Neural cell (in vitro differentiated cells): Measurements from ENCODE around the gene ZSWIM6. TPM values are rescaled to one million over a fixed set of nuclear protein-coding genes. Genes with fewer than 3 reads are reported as not detected.

ENCODE experiments used
- H2AFZ ChIP-seq: fragments of 200-600, 300-800 bp; sonication (generic), shearing (Covaris generic); 2 replicates; pipeline ENCODE4 v1.6.0; 2014; ENCODE audit warnings: low read depth, mild to moderate bottlenecking, antibody characterized with exemption, low read length, moderate library complexity
- H3F3A ChIP-seq: fragments of 200-600 bp; shearing (Covaris generic); 2 replicates; pipeline ENCODE4 v1.6.1; 2016; ENCODE audit warnings: mild to moderate bottlenecking, moderate library complexity, mixed read lengths, antibody characterized with exemption, low read length; ENCODE audit not compliant: insufficient read depth, poor library complexity, severe bottlenecking
- H3K27ac ChIP-seq: fragments of 200-600, 300-800 bp; sonication (generic), shearing (Covaris generic); 2 replicates; pipeline ENCODE4 v1.5.1; 2014; ENCODE audit warnings: mild to moderate bottlenecking, low read length, moderate library complexity
- H3K27me3 ChIP-seq: fragments of 300-800, 200-600 bp; sonication (generic), shearing (Covaris generic); 2 replicates; pipeline ENCODE4 v1.6.0; 2014; ENCODE audit warnings: mild to moderate bottlenecking, low read depth, low read length, moderate library complexity; ENCODE audit not compliant: insufficient read depth
- H3K36me3 ChIP-seq: fragments of 300-800, 200-600 bp; sonication (generic), shearing (Covaris generic); 2 replicates; pipeline ENCODE4 v1.5.1; 2014; ENCODE audit warnings: mild to moderate bottlenecking, antibody characterized with exemption, low read length, moderate library complexity; ENCODE audit not compliant: insufficient read depth
- H3K4me2 ChIP-seq: fragments of 300-800, 200-600 bp; sonication (generic), shearing (Covaris generic); 2 replicates; pipeline ENCODE4 v1.6.0; 2014; ENCODE audit warnings: mild to moderate bottlenecking, low read length
- H3K4me3 ChIP-seq: fragments of 300-800, 200-600 bp; sonication (generic), shearing (Covaris generic); 2 replicates; pipeline ENCODE4 v1.5.1; 2014; ENCODE audit warnings: mild to moderate bottlenecking, low read length, moderate library complexity
- H3K79me2 ChIP-seq: fragments of 200-600 bp; shearing (Covaris generic); replicated peaks from 2 replicates; pipeline ENCODE4 v1.6.0; 2014; ENCODE audit warnings: mild to moderate bottlenecking, low read length, moderate library complexity; ENCODE audit not compliant: insufficient read depth
- H3K9ac ChIP-seq: fragments of 300-800, 200-600 bp; sonication (generic), shearing (Covaris generic); 2 replicates; pipeline ENCODE4 v1.6.1; 2016; ENCODE audit warnings: mild to moderate bottlenecking, low read length, mixed read lengths
- H3K9me2 ChIP-seq: fragments of 200-600 bp; shearing (Covaris generic); 2 replicates; pipeline ENCODE4 v1.6.1; 2016; ENCODE audit warnings: mild to moderate bottlenecking, low read length, mixed read lengths; ENCODE audit not compliant: insufficient read depth
- H3K9me3 ChIP-seq: fragments of 200-600, 300-800 bp; sonication (generic), shearing (Covaris generic); 2 replicates; pipeline ENCODE4 v1.6.1; 2016; ENCODE audit warnings: mild to moderate bottlenecking, mixed run types, low read length, moderate library complexity, mixed read lengths
- H4K20me1 ChIP-seq: fragments of 200-600 bp; shearing (Covaris generic); 2 replicates; pipeline ENCODE4 v1.6.1; 2016; ENCODE audit warnings: mild to moderate bottlenecking, mixed run types; ENCODE audit not compliant: insufficient read depth
- EP300 ChIP-seq: fragments of 450-650 bp; conservative IDR thresholded peaks from 2 replicates; pipeline ENCODE4 v1.6.1; 2014; ENCODE audit warnings: antibody characterized with exemption, mild to moderate bottlenecking, moderate library complexity; ENCODE audit not compliant: poor library complexity, severe bottlenecking
- EZH2 ChIP-seq: fragments of 200-600, 300-800 bp; shearing (Covaris generic), sonication (generic); IDR thresholded peaks from 2 replicates; pipeline ENCODE4 v1.6.1; 2014; ENCODE audit warnings: antibody characterized with exemption, low read length, borderline replicate concordance, mild to moderate bottlenecking; ENCODE audit not compliant: insufficient read depth, poor library complexity, severe bottlenecking
- MXI1 ChIP-seq: fragments of 450-650 bp; conservative IDR thresholded peaks from 2 replicates; pipeline ENCODE4 v1.6.1; 2014; ENCODE audit warnings: antibody characterized with exemption, mild to moderate bottlenecking; ENCODE audit not compliant: poor library complexity, severe bottlenecking
- POLR2AphosphoS5 ChIP-seq: IDR thresholded peaks from 2 replicates; pipeline ENCODE4 v1.6.1; 2012
- RAD21 ChIP-seq: fragments of 450-650 bp; conservative IDR thresholded peaks from 2 replicates; pipeline ENCODE4 v1.6.1; 2014; ENCODE audit warnings: antibody characterized with exemption, mild to moderate bottlenecking, moderate library complexity
- SMC3 ChIP-seq: fragments of 450-650 bp; conservative IDR thresholded peaks from 2 replicates; pipeline ENCODE4 v1.6.1; 2014; ENCODE audit warnings: antibody characterized with exemption, mild to moderate bottlenecking, moderate library complexity; ENCODE audit not compliant: poor library complexity
- TAF1 ChIP-seq: IDR thresholded peaks from 2 replicates; pipeline ENCODE4 v1.6.1; 2012; ENCODE audit warnings: low read depth
- polyA plus RNA-seq: library from polyadenylated mRNA; depleted of rRNA; stranded (reverse); fragments of >200 nt; gene quantifications from 2 replicates; pipeline ENCODE4 v1.2.3, GENCODE V29; 2014
- TF ChIP-seq, protein P1 (sequence below): IDR thresholded peaks from 2 replicates; pipeline ENCODE4 v1.6.1; 2012; ENCODE audit warnings: borderline replicate concordance
- TF ChIP-seq, protein P2 (sequence below): fragments of 450-650 bp; IDR thresholded peaks from 2 replicates; pipeline ENCODE4 v1.5.1; 2014; ENCODE audit warnings: antibody characterized with exemption, mild to moderate bottlenecking, moderate library complexity; ENCODE audit not compliant: poor library complexity, severe bottlenecking

ZSWIM6 gene
- polyA plus RNA-seq, 1 donor from 2014 or later: 43.6 TPM

DNA sequence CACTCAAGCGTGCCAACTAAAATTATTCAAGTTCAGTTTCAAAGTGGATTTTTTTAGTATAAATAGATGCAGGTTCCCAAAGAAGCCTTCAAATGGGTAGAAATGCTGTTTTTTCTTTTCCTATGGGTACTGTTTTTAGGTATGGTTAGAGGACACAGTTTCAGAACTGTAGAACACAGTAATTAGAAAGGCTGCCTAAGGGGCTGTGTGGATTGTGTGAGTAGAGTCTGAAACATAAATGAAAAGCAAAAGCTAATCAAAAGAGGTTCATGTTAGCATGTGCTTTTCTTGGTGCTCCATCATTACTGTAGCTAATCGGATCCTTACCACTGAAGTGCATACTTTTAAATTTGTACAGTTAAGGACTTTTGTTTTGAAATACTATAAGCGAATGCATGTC is 85.3 kb downstream of the ZSWIM6 start:
- Histone ChIP-seq H3K79me2 (peaks cover 90% of the 10 kb centered on the region), H3K27me3 (no peaks in the 10 kb centered on the region), H3K9me3 (no peaks in the 10 kb centered on the region), H3K4me2 (no peak overlapping the region), H3F3A (no peaks in the 10 kb centered on the region), H2AFZ (no peak overlapping the region), H4K20me1 (peaks cover 24% of the 10 kb centered on the region), H3K9me2 (no peaks in the 10 kb centered on the region), H3K4me3 (no peak overlapping the region), H3K27ac (no peak overlapping the region), H3K36me3 (no peaks in the 10 kb centered on the region), H3K9ac (no peak overlapping the region)
- TF ChIP-seq, protein P1, sequence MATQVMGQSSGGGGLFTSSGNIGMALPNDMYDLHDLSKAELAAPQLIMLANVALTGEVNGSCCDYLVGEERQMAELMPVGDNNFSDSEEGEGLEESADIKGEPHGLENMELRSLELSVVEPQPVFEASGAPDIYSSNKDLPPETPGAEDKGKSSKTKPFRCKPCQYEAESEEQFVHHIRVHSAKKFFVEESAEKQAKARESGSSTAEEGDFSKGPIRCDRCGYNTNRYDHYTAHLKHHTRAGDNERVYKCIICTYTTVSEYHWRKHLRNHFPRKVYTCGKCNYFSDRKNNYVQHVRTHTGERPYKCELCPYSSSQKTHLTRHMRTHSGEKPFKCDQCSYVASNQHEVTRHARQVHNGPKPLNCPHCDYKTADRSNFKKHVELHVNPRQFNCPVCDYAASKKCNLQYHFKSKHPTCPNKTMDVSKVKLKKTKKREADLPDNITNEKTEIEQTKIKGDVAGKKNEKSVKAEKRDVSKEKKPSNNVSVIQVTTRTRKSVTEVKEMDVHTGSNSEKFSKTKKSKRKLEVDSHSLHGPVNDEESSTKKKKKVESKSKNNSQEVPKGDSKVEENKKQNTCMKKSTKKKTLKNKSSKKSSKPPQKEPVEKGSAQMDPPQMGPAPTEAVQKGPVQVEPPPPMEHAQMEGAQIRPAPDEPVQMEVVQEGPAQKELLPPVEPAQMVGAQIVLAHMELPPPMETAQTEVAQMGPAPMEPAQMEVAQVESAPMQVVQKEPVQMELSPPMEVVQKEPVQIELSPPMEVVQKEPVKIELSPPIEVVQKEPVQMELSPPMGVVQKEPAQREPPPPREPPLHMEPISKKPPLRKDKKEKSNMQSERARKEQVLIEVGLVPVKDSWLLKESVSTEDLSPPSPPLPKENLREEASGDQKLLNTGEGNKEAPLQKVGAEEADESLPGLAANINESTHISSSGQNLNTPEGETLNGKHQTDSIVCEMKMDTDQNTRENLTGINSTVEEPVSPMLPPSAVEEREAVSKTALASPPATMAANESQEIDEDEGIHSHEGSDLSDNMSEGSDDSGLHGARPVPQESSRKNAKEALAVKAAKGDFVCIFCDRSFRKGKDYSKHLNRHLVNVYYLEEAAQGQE: no peak
- TF ChIP-seq, protein P2, sequence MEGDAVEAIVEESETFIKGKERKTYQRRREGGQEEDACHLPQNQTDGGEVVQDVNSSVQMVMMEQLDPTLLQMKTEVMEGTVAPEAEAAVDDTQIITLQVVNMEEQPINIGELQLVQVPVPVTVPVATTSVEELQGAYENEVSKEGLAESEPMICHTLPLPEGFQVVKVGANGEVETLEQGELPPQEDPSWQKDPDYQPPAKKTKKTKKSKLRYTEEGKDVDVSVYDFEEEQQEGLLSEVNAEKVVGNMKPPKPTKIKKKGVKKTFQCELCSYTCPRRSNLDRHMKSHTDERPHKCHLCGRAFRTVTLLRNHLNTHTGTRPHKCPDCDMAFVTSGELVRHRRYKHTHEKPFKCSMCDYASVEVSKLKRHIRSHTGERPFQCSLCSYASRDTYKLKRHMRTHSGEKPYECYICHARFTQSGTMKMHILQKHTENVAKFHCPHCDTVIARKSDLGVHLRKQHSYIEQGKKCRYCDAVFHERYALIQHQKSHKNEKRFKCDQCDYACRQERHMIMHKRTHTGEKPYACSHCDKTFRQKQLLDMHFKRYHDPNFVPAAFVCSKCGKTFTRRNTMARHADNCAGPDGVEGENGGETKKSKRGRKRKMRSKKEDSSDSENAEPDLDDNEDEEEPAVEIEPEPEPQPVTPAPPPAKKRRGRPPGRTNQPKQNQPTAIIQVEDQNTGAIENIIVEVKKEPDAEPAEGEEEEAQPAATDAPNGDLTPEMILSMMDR: no peak
- TF ChIP-seq EP300 (no peak), EZH2 (no peak), TAF1 (no peak)

DNA sequence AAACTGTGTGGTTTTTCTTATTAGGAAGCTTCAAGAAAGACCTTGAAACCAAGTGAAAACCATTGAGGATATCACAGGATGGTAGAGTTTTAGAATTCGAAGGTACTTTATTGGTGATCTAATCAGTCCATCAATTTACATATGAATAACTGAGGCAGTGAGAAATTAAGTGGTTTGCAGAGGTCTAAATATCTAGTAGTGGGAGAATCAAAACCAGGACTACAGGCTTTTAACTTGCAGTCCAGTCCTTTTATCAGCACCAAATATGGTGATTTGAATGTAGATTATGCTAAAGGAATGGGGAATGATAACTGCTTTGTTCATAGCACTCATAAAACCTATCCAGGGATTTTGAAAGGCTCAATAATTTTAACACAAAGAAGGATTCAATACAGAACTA is 85.8 kb downstream of the ZSWIM6 start:
- H4K20me1 ChIP-seq: peaks cover 21% of the 10 kb centered on the region
- no peak overlapping the region for H3K9ac ChIP-seq
- peaks cover 91% of the 10 kb centered on the region for H3K79me2 ChIP-seq
- H3K9me3 ChIP-seq: no peaks in the 10 kb centered on the region
- H3K4me3 ChIP-seq: no peak overlapping the region
- H2AFZ ChIP-seq: no peak overlapping the region
- H3K27ac ChIP-seq: no peak overlapping the region
- no peaks in the 10 kb centered on the region for H3F3A ChIP-seq
- no peak for TF ChIP-seq EP300
- no peak for TF ChIP-seq RAD21
- TF ChIP-seq, protein P1: no peak
- no peak for TF ChIP-seq MXI1
- no peak for TF ChIP-seq POLR2AphosphoS5
- TF ChIP-seq SMC3: no peak
- TF ChIP-seq EZH2: no peak
- no peak for TF ChIP-seq TAF1
- TF ChIP-seq, protein P2: no peak
- no peaks in the 10 kb centered on the region for H3K27me3 ChIP-seq
- H3K9me2 ChIP-seq: no peaks in the 10 kb centered on the region
- H3K36me3 ChIP-seq: no peaks in the 10 kb centered on the region
- H3K4me2 ChIP-seq: no peak overlapping the region
